Measurements from ENCODE around the gene CD74.

GRCh38 chr5:150391064-150391834 is 21.5 kb downstream of the CD74 start:
- no peak for TF ChIP-seq CTCF (conservative IDR thresholded peaks at IDR 0.05; ENCODE audit: low read depth, low read length)
- no peak for TF ChIP-seq MXI1 (IDR thresholded peaks at IDR 0.05; ENCODE audit: borderline replicate concordance, low read depth, low read length)
- no peak for TF ChIP-seq FOS (IDR thresholded peaks at IDR 0.05; ENCODE audit: low read depth, low read length)
- no peak for TF ChIP-seq CHD1 (IDR thresholded peaks at IDR 0.05; ENCODE audit: low read depth, low read length)
- TF ChIP-seq POLR2A (IDR thresholded peaks at IDR 0.05; ENCODE audit: low read depth, low read length), result no peak
- TF ChIP-seq BHLHE40 (IDR thresholded peaks at IDR 0.05; ENCODE audit: low read depth, low read length), result no peak
- no peak for TF ChIP-seq SMC3 (IDR thresholded peaks at IDR 0.05; ENCODE audit: low read depth, low read length)
- no peak for TF ChIP-seq USF2 (IDR thresholded peaks at IDR 0.05; ENCODE audit: low read depth, low read length)
- TF ChIP-seq MAZ (IDR thresholded peaks at IDR 0.05; ENCODE audit: borderline replicate concordance, low read depth, low read length), result no peak
- no peak for TF ChIP-seq CEBPB (IDR thresholded peaks at IDR 0.05; ENCODE audit: low read depth, low read length)
- TF ChIP-seq RAD21 (IDR thresholded peaks at IDR 0.05; ENCODE audit: low read length), result no peak
- no peak for TF ChIP-seq RCOR1 (IDR thresholded peaks at IDR 0.05; ENCODE audit: insufficient replicate concordance, low read length)
